AG20443 (cell line): Measurements from ENCODE around the gene CKLF.
"Not testable (repeated sequence)": the region's sequence is repeated elsewhere in the genome, so short reads cannot be mapped to it uniquely, and the experiment has no call there.

ENCODE experiments used
- DNase-seq: peaks from one replicate; pipeline ENCODE4 v3.0.0; 2012; ENCODE audit warnings: low spot score, mixed read lengths

CKLF gene, protein sequence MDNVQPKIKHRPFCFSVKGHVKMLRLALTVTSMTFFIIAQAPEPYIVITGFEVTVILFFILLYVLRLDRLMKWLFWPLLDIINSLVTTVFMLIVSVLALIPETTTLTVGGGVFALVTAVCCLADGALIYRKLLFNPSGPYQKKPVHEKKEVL

DNA sequence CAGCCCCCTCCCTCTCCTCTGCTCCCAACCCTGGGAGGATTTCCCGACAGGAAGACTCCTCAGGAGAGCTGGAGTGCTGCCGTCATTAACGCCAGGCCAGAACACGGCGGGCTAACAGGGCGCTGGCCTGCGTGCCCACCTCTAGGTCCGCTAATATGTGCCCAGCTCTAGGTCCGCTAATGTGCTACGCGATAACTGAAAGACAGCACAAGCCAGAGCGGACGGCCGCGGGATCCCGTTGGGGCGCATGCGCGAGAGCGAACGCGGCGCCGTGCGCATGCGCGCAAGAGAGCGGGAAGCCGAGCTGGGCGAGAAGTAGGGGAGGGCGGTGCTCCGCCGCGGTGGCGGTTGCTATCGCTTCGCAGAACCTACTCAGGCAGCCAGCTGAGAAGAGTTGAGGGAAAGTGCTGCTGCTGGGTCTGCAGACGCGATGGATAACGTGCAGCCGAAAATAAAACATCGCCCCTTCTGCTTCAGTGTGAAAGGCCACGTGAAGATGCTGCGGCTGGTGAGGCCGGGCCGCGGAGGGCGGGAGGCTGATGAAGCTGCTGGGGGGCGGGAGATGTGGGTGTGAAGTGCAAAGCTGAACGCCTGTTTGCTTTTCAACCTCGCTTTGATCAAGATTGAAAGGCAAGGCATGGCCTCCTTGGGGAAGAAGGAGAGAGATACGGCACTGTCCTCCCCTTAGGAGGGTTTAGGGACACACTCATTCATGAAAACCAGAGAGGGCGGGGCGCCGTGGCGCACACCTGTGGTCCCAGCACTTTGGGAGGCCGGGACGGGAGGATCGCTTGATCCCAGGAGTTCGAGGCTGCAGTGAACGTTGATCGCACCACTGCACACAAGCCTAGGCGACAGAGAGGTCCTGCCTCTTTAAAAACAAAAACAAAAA is at the start of gene CKLF:
CKLF (plus strand) TSS at position 291 of the 892 bp plus-strand sequence; CDS start at position 431, 140 bp downstream.
- peak; percentile 99 for DNase-seq

DNA sequence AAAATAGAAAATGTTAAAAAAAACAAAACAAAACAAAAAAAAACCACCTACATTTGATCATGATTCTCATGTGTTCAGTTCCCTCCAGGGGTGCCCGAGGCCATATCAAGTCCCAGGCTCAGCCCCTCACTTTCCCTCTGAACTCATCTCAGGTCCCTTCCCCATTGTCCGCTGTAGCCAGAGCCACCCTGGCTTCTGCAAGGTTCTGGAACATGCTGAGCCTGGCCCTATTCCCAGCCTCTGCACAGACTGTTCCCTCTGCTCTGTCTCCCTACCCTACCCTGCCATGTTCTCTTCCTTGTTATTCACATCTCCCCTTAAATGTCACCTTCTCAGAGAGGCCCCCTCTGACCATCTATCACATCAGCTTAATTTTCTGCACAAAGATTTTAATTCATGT is 49.3 kb upstream of the CKLF start:
- no peak for DNase-seq

DNA sequence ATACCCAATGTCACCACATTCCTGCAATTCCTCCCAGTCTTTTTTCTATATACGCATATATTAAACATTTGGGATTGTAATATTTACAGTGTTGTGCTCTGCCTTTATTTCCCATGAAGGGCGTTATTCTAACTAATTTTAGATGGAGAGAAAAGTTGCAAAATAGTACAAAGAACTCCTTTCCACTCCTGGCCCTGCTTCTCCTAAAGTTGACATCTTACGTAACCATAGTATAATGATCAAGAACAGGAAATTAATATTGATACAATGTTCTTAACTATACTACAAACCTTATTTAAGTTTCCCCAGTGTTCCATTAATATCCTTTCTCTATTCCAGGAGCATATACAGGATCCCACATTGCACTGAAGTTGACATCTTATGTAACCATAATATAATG is 48.8 kb upstream of the CKLF start:
- DNase-seq: no peak

DNA sequence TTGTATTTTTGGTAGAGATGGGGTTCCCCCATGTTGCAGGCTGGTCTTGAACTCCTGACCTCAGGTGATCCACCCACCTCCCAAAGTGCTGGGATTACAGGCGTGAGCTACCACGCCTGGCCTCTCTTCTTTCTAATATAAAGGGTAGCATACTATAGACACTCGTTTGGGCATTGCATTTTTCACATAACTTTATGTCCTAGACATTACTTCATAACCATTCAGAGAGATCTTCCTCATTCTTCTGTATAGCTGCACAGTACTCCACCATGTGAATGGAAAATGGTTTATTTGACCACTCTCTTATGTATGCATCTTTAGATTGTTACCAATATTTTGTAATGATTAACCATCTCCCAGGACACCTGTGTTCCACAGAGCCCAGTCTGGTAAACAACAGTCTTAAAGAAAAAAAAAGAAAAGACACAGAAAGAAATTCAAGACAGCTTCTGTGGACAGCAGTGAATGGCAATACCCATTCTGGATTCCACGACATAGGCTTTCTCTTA is 44.6 kb upstream of the CKLF start:
- DNase-seq: no peak

GRCh38 chr16:66508248-66508913 is 44.0 kb upstream of the CKLF start:
- peak; percentile 22 for DNase-seq

DNA sequence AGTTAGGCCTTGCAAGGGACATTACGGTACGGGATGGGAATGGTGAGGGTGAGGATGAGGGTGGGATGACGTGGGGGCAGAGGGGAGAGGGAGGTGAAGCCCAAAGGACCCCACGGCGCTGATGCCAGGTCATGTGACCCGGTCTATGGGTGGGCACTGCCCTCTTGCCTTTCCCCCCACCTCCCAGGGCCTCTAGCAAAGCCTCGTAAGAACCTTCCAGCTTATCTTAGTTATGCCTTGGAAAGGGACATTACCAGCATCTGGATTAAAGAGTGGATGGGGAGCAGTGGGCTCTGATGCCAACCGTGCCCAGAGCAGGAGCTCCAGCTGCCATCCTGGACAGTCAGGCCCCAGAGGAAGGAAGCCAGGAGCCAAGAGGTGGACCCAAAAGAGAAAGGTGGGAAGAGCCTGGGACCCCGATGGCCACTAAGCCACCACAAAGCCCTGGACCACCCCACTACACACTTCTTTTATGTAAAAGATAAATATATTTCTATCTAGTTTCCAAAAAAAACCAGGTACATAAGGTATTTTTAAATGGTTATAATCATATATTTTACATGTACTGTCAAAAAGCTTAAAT is 43.4 kb upstream of the CKLF start:
- DNase-seq: no peak

GRCh38 chr16:66509576-66509975 is 42.8 kb upstream of the CKLF start:
- no peak for DNase-seq

DNA sequence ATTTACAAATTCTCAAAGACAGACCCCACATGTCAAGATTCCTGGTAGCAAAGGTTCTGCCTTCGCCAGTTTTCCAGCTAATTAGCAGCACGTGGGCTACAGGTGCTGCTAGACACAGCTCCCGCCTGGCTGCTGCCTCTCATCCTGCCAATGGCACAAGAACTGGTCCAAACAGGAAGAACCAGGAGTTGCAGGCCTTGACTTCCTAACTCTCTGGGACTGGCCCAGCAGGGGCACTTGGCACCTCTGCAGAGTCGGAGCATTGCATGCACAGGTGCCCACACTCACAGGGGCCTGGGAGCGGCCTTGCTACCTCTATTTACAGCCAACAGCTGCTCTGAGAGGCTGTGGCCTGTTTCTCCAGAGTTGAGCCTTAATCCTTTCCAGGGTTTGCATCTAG is 42.1 kb upstream of the CKLF start:
- no peak for DNase-seq

DNA sequence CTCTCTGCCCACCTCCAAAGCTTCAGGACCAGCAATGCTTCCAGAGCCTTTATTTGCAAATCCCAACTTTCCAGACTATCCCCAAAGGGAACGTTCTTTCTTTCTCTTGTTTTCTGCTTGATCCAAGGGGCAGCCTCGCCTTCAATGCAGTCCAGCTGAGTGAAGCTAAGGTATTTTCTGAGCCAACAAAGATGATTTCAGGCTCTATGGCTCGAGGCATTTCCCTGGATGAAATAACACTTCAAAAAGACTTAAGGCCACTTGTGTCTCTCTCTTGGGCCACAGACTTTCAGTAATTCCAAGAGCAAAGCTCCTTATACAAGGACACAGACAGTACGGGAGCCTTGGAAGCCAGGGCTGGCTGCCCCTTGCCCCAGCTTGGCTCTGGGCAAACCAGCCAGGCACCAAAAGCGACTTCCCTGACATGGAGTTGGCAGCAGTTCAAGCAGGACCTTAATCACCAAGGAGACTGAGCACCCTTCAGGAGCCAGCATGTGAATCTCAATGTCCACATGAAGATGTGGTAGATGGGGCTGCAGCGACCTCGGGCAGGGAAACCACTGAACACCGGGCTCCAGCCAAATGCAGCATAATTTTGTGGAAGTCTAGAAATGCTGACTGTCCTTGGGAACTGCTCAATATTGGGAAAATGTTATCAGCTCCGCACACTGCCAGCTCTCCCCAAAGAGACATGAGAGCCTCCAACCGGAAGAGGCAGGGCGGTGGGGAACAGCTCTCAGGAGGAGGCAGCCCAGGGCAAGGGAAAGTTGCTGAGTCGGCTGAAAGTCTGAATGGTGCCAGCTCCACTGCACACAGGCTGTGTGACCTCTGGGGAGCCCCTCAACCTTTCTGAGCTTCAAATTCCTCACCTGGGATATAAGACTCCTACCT is 41.4 kb upstream of the CKLF start:
- no peak for DNase-seq

- DNase-seq: peak; percentile 78
These were observed 40.6 kb upstream of the CKLF start for GRCh38 chr16:66511602-66512271.

DNA sequence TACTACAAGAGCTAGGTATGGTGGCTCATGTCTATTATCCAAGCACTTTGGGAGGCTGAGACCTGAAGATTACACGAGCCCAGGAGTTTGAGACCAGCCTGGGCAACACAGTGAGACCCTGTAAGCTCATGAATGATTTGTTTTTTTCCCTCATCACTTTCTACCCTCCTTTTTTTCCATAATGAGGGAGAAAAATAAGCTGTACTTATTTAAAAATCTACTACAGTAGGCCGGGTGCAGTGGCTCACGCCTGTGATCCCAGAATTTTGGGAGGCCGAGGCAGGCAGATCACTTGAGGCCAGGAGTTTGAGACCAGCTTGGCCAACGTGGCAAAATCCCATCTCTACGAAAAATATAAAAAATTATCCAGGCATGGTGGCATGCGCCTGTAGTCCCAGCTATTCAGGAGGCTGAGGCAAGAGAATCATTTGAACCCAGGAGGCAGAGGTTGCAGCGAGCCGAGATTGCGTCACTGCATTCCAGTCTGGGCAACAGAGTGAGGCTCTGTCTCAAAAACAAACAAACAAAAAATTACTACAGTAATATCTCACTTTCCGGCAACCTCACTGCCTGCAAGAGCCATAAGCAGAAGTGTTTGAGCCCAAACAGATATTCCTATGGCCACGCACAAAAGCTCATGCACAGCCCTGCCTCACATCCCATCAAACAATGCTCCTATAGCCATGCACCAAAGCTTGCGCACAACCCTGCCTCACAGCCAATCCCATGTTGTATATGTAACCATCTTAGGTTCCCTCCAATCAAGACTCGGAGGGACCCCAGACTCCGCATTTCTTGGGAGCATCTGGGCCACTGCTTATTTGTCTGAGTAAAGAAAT is 39.9 kb upstream of the CKLF start:
- no peak for DNase-seq

GRCh38 chr16:66513111-66513723 is 39.2 kb upstream of the CKLF start:
- no peak for DNase-seq

- DNase-seq: not testable (repeated sequence)
These were observed 38.0 kb upstream of the CKLF start for GRCh38 chr16:66514391-66514790.

DNA sequence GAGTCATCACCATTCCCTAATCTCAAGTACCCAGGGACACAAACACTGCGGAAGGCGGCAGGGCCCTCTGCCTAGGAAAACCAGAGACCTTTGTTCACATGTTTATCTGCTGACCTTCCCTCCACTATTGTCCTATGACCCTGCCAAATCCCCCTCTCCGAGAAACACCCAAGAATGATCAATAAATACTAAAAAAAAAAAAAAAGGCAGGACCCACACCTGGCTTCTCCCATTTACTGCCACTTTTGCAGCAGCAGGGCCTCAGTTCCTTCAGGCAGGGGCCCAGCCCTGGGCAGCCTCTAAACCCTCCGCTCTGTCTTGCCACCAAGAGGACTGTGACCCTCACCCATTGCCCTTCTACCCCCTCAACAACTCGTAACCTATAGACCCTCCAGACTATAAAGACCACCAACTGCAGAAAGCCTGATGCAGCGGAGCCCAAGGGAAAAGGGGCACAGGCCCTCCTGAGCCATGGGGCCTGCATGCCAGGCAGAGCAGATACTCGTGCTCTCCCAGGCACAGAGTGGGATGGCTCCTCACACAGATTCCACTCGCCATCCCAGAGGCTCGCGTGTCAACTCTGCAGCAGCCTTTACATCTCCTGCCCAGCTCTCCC is 37.3 kb upstream of the CKLF start:
- not testable (repeated sequence) for DNase-seq

GRCh38 chr16:66515596-66516508 is 36.5 kb upstream of the CKLF start:
- peak; percentile 83 for DNase-seq

- DNase-seq: no peak
These were observed 35.9 kb upstream of the CKLF start for GRCh38 chr16:66516509-66516807.

- DNase-seq: peak; percentile 95
These were observed 35.4 kb upstream of the CKLF start for GRCh38 chr16:66516808-66517585.
